Transverse colon (tissue), 3 donors: Measurements from ENCODE around the gene CYP46A1.

Experiments
- EP300 ChIP-seq: sonication (generic); formaldehyde crosslinking; IDR thresholded peaks from one replicate; pipeline ENCODE4 v1.6.1; 2017; ENCODE audit warnings: antibody characterized with exemption, low read depth
- POLR2AphosphoS5 ChIP-seq, 3 donors: sonication (generic); formaldehyde crosslinking; IDR thresholded peaks; one replicate each; pipeline ENCODE4 v1.6.1; 2016; ENCODE audit warnings: antibody characterized with exemption in 3 of 3

DNA sequence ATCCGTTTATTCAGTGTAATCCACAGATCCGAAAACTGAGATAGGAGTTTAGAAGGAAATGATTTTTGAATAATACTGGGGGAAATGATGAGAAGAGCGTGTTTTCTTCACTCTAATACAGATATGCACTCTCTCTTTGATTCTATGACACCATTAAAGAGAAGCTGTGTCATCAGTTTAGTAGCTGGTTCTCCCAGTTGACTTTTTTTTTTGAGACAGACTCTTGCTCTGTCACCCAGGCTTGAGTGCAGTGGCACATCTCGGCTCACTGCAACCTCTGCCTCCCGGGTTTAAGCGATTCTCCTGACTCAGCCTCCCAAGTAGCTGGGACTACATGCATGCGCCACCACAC, 60.8 kb downstream of the CYP46A1 start:
- TF ChIP-seq POLR2AphosphoS5 (IDR thresholded peaks at IDR 0.05) (no peak), EP300 (no peak)
